Endothelial cell of umbilical vein (primary cell): ENCODE data around the gene OXSR1. TPM values are rescaled to one million over a fixed set of nuclear protein-coding genes. Genes with fewer than 3 reads are reported as not detected.

Experiments
- BruUV-seq: library from RNA; stranded (reverse); fragments of 400-500 nt; replicated peaks from 2 replicates; lab custom pipeline; 2021; lab: Mats Ljungman, UMichigan
- CTCF ChIA-PET: fragments of 300-600, 350-600 bp; sonication (Branson Sonifier 250); formaldehyde crosslinking; loops from one replicate; lab custom pipeline; 2021; ENCODE audit warnings: antibody characterized with exemption, inconsistent platforms; lab: Charles Lee
- POLR2A ChIA-PET: fragments of 300-600, 350-600 bp; sonication (Branson Sonifier 250); formaldehyde crosslinking; loops from one replicate; lab custom pipeline; 2021; ENCODE audit warnings: antibody characterized with exemption, inconsistent platforms; lab: Charles Lee
- DNase-seq: peaks from one replicate; pipeline ENCODE4 v3.0.0-alpha.2; 2011; ENCODE audit warnings: low read depth, low spot score
- FAIRE-seq: peaks from 2 replicates; lab custom pipeline; 2011; peaks lifted over from hg19 to GRCh38; lab: Jason Lieb, UNC
- H2AFZ ChIP-seq: 2 replicates; pipeline ENCODE4 v1.6.0; 2012; ENCODE audit warnings: low read depth, low read length, control low read depth, inconsistent platforms
- H3K27ac ChIP-seq: 2 replicates; pipeline ENCODE4 v1.5.1; 2011; ENCODE audit warnings: low read depth, mild to moderate bottlenecking, control low read depth, low read length, moderate library complexity; ENCODE audit not compliant: insufficient read depth
- H3K27me3 ChIP-seq, 2 experiments: 2 replicates each; pipeline versions ENCODE4 v1.6.0 to v1.6.1; 2011; ENCODE audit warnings: low read length in 2 of 2, mixed read lengths in 1 of 2; ENCODE audit not compliant: control insufficient read depth in 2 of 2, insufficient read depth in 2 of 2
- H3K36me3 ChIP-seq, 2 experiments: 2 replicates in 1 of 2; 3 replicates in 1 of 2; pipeline ENCODE4 v1.5.1; 2011; ENCODE audit warnings: low read length in 2 of 2, mild to moderate bottlenecking in 1 of 2, moderate library complexity in 1 of 2; ENCODE audit not compliant: control insufficient read depth in 2 of 2, insufficient read depth in 2 of 2; ENCODE audit errors: extremely low read depth in 1 of 2
- H3K4me1 ChIP-seq: 3 replicates; pipeline ENCODE4 v1.5.1; 2011; ENCODE audit warnings: mild to moderate bottlenecking, low read length; ENCODE audit not compliant: control insufficient read depth, insufficient read depth; ENCODE audit errors: extremely low read depth
- H3K4me2 ChIP-seq: 2 replicates; pipeline ENCODE4 v1.6.1; 2011; ENCODE audit warnings: low read length, control low read depth, mixed read lengths; ENCODE audit not compliant: insufficient read depth
- H3K4me3 ChIP-seq, 3 experiments: fragments of 200-600 bp in 1 of 3; sonication (generic), shearing (Covaris generic) in 1 of 3; replicated peaks in 1 of 3; 2 replicates each; pipeline ENCODE4 v1.5.1; 2011 to 2016; ENCODE audit warnings: control low read depth in 3 of 3, low read length in 3 of 3, mild to moderate bottlenecking in 2 of 3, inconsistent platforms in 1 of 3, low read depth in 1 of 3, moderate library complexity in 1 of 3; ENCODE audit not compliant: insufficient read depth in 1 of 3
- H3K79me2 ChIP-seq: 2 replicates; pipeline ENCODE4 v1.6.0; 2012; ENCODE audit warnings: low read length, inconsistent platforms; ENCODE audit not compliant: control insufficient read depth, insufficient read depth
- H3K9ac ChIP-seq: replicated peaks from 2 replicates; pipeline ENCODE3; 2011; ENCODE audit warnings: low read length, control low read depth; ENCODE audit not compliant: insufficient read depth; ENCODE audit errors: extremely low read depth
- H3K9me1 ChIP-seq: replicated peaks from 3 replicates; pipeline ENCODE4 v1.6.0; 2011; ENCODE audit warnings: mild to moderate bottlenecking, low read length; ENCODE audit not compliant: control insufficient read depth, insufficient read depth; ENCODE audit errors: extremely low read depth
- H3K9me3 ChIP-seq: replicated peaks from 2 replicates; pipeline ENCODE4 v1.5.1; 2012; ENCODE audit warnings: low read length, inconsistent platforms; ENCODE audit not compliant: control insufficient read depth, insufficient read depth
- H4K20me1 ChIP-seq: replicated peaks from 2 replicates; pipeline ENCODE3; 2011; ENCODE audit warnings: mild to moderate bottlenecking, low read length; ENCODE audit not compliant: control insufficient read depth, insufficient read depth; ENCODE audit errors: extremely low read depth
- CTCF ChIP-seq, 2 donors: IDR thresholded peaks; 1 replicate in 1 of 2; 2 replicates in 1 of 2; pipeline ENCODE4 v1.5.1; 2011; ENCODE audit warnings: low read length in 2 of 2, mild to moderate bottlenecking in 2 of 2, moderate library complexity in 2 of 2, control low read depth in 1 of 2, inconsistent platforms in 1 of 2, low read depth in 1 of 2; ENCODE audit not compliant: insufficient read depth in 1 of 2; ENCODE audit errors: extremely low read depth in 1 of 2
- FOS ChIP-seq: IDR thresholded peaks from 2 replicates; pipeline ENCODE4 v1.6.1; 2011; ENCODE audit warnings: mild to moderate bottlenecking, low read length, moderate library complexity, borderline replicate concordance; ENCODE audit not compliant: insufficient read depth
- JUN ChIP-seq: IDR thresholded peaks from 2 replicates; pipeline ENCODE4 v1.6.1; 2011; ENCODE audit warnings: borderline replicate concordance, low read depth; ENCODE audit not compliant: insufficient read length, insufficient read depth
- MAX ChIP-seq: IDR thresholded peaks from 2 replicates; pipeline ENCODE4 v1.6.1; 2011; ENCODE audit not compliant: insufficient read depth, insufficient read length
- MYC ChIP-seq: IDR thresholded peaks from one replicate; pipeline ENCODE4 v1.6.1; 2011; ENCODE audit warnings: mild to moderate bottlenecking, low read depth, low read length
- POLR2AphosphoS5 ChIP-seq: IDR thresholded peaks from 2 replicates; pipeline ENCODE4 v1.6.1; 2012; ENCODE audit warnings: low read depth, mild to moderate bottlenecking, control low read depth, low read length, moderate library complexity; ENCODE audit not compliant: insufficient read depth
- dilution Hi-C: fragments of 300-500 bp; cut with MboI; formaldehyde crosslinking; loops from one replicate; pipeline ENCODE4 v1.15.0; 2019; ENCODE audit warnings: low sequenced_read_pairs; ENCODE audit not compliant: extremely low pct_ligation_motif_present
- intact Hi-C: fragments of 100-400 bp; cut with micrococcal nuclease; formaldehyde crosslinking; loops from one replicate; pipeline ENCODE4 v1.10.0; 2022
- polyA plus RNA-seq, 4 experiments: library from polyadenylated mRNA; depleted of rRNA in 3 of 4; stranded (reverse) in 3 of 4; unstranded in 1 of 4; fragments of >200 nt; gene quantifications; 2 replicates each; pipeline versions ENCODE4 v1.2.1 to v1.2.3, GENCODE V29; 2011 to 2012; ENCODE audit warnings: missing spikeins in 1 of 4
- total RNA-seq: library from RNA; stranded (reverse); gene quantifications from 2 replicates; pipeline ENCODE4 v1.2.3, GENCODE V29; 2021

The OXSR1 gene
- total and polyA plus RNA-seq, 2 donors (not counting 3 experiments of a cell fraction or from before 2014, with no cell fraction given) = 15.1 to 32.9 TPM

- peak; percentile 55 for FAIRE-seq
- ChIA-PET CTCF (interaction anchor here (1.0 to 2.1 kb wide), 4 partner anchors 115 to 348 kb away, joined by 4 to 10 read pairs (median 6); no protein-coding TSS in a partner anchor), POLR2A (no interaction called here)
- Histone ChIP-seq H3K4me1 (peaks cover 4% of the 10 kb centered on the region), H3K27me3 (no peaks in the 10 kb centered on the region), H2AFZ (no peak overlapping the region), H3K79me2 (peaks cover 11% of the 10 kb centered on the region), H3K9me3 (no peaks in the 10 kb centered on the region), H3K9ac (no peak overlapping the region), H3K27ac (no peak overlapping the region), H3K9me1 (no peaks in the 10 kb centered on the region), H3K36me3 (peaks cover 9 to 32% of the 10 kb centered on the region in 2 experiments), H3K4me2 (no peak overlapping the region), H4K20me1 (no peaks in the 10 kb centered on the region), H3K4me3 (no peak overlapping the region)
- intact Hi-C loops (loop anchor here (10.0 kb wide), 2 partner anchors 277 to 523 kb away; no protein-coding TSS in a partner anchor), dilution Hi-C loops (no loop called here)
- TF ChIP-seq FOS = no peak
- TF ChIP-seq JUN = no peak
- no peak for TF ChIP-seq POLR2AphosphoS5
- no peak for TF ChIP-seq MYC
- TF ChIP-seq MAX = no peak
- TF ChIP-seq CTCF (IDR thresholded peaks at IDR 0.05; ENCODE audit: extremely low read depth in 1 of 2, insufficient read depth in 1 of 2, low read depth in 1 of 2, low read length in 2 of 2) = peak; percentile 57 to 73
- BruUV-seq = no TSS peak
- DNase-seq = peak; percentile 51
These were observed 33.5 kb upstream of the OXSR1 start for GRCh38 chr3:38131621-38132369.
